ENCODE results near the gene ABTB2.
"Not testable (repeated sequence)": the region's sequence is repeated elsewhere in the genome, so short reads cannot be mapped to it uniquely, and the experiment has no call there.

The ABTB2 gene

GRCh38 chr11:34190192-34191139, 167.3 kb downstream of the ABTB2 start:
- no peak for DNase-seq (ENCODE audit: low read depth, low spot score)

DNA sequence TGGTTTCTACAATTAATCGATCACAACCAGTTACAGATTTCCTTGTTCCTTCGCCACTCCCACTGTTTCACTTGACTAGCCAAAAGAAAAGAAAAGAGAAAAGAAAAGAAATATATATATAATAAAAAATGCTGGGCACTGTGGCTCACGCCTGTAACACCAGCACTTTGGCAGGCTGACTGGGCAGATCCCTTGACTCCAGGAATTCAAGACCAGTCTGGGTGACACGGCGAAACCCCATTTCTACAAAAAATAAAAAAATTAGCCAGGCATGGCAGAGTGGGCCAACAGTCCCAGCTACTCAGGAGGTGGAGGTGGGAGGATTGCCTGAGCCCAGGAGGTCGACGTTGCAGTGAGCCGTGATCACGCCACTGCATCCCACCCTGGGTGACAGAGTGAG, 168.6 kb downstream of the ABTB2 start:
- DNase-seq (ENCODE audit: low read depth, low spot score) = no peak

- no peak for DNase-seq (ENCODE audit: low read depth, low spot score)
Measured at GRCh38 chr11:34188181-34188580, 169.6 kb downstream of the ABTB2 start.

DNA sequence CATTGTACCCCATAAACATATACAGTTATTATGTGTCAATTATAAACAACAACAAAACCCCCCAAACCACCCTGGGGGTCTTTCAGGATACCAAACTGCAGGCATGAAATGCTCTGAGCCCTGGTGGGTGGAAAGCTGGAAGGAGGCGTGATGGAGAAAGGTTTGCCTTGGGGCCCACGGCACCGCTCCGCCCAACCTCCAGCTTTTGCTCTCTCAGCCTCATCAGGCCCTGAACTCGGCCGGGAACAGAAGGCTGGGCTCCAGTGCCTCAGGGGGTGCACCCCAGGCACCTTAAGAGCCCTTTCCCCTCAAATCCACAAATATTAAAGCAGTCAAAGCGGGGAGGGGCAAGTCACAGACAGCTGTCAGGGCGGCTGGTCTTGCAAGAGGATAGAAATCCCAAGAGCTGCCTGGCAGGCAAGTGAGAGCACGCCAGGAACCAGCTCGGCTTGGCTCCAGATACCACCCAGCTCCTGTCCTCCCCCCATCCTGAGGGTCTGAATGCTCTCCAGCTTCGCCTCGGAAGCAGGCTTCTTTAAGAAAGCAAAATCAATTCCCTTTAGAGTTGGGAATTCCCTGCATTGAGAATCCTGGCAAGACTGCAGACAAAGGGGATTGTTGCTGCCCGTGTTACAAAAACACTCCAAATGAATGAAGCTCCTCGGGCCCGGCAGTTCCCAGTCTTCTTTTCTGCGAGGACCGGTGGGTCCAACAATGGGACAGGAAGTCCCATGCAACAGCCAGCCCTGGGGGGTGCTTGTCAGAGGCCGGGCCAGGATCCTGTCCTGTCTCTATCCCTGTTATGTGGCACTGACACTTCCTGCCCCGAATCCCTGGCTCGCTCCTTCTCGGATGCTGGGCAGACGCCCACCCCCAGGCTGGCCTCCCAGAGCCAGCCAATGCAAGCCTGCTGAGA, 171.6 kb downstream of the ABTB2 start:
- no peak for DNase-seq (ENCODE audit: low read depth, low spot score)

- DNase-seq (ENCODE audit: low read depth, low spot score) = no peak
Measured at GRCh38 chr11:34184505-34185015, 173.2 kb downstream of the ABTB2 start.

DNA sequence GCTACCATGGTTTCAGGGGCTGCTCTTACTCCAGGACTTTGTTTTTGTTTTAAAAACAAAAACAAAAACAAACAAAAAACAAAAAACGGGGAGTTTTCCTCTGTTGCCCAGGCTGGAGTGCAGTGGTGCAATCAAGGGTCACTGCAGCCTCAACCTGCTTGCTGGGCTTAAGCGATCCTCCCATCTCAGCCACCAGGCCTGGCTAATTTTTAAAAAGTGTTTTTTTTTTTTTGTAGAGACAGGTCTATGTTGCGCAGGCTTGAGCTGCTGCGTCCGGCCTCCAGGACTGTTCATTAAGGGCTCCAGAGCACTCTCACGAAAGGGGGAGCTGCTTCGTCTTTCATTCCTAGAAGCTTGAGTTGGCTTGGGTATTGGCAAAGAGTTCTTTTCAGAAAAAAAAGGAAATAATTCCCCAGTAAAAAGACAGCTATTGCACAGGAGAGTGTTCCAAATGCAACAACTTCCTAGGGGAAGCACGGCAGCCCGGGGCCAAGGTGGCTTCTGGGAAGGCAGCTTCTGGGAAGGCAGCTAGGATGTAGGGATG, 173.9 kb downstream of the ABTB2 start:
- DNase-seq (ENCODE audit: low read depth, low spot score) = no peak

DNA sequence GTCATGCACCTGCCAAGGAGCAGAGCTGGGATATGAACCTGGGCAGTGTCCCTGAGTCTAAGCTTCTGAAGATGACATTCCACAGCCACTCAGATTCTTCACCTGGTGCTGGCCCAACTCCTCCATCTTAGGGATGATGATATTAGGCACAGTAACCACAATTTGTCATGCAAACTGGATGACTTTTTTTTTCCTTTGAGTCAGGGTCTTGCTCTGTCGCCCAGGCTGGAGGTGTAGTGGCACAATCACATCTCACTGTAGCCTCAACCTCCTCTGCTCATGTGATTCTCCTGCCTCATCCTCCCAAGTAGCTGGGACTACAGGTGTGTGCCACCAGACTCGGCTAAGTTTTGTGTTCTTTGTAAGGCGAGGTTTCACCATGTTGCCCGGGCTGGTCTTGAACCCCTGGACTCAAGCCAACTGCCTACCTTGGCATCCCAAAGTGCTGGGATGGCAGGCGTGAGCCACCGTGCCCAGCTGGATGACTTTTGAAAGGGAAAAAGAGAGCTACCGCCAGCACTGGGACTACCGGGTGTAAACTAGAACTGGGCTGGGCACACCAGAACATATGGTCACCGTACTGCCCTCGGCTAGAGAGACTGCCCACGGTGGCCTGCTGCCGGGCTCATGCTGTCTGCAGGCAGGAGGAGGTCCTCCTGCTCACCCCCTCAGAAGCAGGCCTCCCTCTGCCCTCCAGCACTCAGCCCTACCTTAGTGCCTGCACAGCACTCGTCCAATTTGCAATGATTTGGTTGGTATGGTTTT, 174.7 kb downstream of the ABTB2 start:
- no peak for DNase-seq (ENCODE audit: low read depth, low spot score)

DNA sequence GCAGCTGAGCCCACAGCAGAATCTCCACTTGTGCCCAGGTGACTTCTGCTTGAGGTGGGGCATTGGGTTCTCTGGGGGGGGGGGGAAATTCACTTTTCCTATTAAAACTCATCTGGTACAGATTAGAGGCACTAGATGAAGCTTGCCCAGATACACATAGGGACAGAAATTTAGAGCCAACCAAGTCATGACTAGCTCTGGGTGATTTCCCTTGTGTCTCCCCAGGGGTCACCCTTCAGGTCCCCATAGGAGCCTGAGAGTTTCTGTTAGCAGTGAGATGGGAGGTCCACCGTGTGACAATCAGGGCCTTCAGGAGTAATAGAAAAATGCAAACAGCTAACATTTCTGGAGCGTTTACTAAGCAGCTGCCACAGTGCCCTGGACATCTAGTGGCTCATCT, 175.4 kb downstream of the ABTB2 start:
- DNase-seq (ENCODE audit: low read depth, low spot score) = no peak

- DNase-seq (ENCODE audit: low read depth, low spot score) = no peak
Measured at GRCh38 chr11:34181856-34182405, 175.9 kb downstream of the ABTB2 start.

DNA sequence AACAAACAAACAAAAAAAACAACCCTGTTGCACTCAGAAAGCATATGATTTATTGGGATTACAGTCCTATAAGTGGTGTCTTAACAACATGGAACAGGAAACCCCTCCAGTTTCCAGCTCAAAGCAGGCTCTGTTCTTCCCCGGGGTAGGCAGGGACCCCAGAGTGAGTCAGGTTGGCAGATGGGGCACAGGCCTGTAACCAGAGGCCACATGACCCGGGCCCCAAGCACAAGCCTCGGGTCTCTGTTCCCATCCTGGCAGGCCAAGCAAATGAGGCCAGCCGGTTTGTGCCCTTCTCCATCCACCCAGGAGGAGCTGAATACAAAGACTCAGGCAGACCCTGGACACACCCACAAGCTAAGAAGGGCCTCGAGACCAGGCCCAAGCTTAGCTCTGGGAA, 176.6 kb downstream of the ABTB2 start:
- DNase-seq (ENCODE audit: low read depth, low spot score) = no peak

DNA sequence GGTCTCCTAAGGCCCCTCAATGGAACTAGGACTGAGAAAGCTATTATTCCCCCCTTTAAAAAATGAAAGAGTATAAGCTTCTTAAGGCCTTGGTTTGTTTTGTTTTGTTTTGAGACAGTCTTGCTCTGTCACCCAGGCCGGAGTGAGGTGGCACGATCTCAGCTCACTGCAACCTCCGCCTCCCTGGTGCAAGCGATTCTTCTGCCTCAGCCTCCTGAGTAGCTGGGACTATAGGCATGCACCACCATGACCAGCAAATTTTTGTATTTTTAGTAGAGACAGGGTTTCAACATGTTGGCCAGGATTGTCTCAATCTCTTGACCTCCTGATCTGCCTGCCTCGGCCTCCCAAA, 177.0 kb downstream of the ABTB2 start:
- not testable (repeated sequence) for DNase-seq (ENCODE audit: low read depth, low spot score)

DNA sequence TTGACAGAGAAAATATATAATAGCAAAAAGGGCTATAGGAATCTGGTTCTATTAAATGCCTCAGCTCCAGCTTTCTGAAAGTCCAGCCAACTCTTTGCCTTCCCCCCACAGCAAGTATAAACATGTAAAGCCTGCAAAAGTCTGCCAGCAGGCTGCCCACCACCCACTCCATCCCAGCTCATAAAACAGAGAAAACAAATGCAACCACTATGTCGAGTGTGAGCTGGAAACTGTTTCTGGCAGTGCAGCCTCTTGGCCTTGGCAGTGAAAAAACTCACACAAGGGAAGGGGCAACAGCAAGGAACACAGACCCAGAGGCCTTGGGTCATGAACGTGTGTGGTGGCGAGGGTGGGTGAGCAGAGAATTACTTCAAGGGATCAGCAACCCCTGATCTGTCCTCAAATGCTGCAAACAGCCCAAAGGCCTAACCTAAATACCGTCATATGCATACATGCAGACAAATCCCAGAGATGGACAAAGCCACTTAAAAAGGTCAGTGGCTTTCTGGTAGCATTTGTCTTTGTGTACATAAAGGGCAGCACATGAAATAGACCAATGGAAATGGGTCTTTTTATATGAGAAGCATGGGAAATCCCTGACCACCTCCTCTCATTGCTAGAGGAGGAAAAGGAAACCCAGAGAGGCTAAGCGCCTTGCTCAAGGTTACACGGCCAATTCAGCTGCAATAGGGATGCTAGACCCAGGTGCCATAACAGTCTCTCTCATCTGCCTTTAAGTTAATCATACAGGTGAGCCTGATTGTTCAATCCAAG, 177.6 kb downstream of the ABTB2 start:
- DNase-seq (ENCODE audit: low read depth, low spot score) = no peak

DNA sequence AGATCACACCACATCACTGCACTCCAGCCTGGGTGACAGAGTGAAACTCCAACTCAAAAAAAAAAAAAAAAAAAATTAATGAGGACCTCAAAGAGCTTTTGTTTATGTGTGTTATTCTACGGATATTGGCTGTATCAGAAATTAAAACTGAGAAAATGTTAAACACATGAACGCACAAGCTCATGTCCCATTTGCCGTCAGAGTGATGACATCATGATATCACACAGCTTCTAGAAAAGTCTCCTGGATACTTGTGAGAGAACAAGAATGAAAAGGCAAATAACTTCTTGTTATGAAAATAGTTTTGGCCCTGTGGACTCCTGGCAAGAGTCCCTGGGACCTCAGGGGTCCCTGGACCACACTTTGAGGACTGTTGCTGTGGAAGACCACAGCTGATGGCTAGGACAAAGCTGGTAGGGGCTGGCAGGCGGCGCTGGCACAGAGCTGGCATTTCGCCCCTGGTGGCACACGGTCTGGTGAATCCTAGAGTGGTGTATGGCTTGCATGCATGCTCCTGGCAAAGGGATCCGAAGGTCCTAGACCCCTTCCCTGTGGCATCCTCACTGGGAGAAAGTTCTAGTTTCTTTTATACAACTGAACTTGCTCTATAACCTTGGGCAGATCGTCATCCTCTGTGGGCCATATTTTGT, 178.7 kb downstream of the ABTB2 start:
- DNase-seq (ENCODE audit: low read depth, low spot score) = no peak

DNA sequence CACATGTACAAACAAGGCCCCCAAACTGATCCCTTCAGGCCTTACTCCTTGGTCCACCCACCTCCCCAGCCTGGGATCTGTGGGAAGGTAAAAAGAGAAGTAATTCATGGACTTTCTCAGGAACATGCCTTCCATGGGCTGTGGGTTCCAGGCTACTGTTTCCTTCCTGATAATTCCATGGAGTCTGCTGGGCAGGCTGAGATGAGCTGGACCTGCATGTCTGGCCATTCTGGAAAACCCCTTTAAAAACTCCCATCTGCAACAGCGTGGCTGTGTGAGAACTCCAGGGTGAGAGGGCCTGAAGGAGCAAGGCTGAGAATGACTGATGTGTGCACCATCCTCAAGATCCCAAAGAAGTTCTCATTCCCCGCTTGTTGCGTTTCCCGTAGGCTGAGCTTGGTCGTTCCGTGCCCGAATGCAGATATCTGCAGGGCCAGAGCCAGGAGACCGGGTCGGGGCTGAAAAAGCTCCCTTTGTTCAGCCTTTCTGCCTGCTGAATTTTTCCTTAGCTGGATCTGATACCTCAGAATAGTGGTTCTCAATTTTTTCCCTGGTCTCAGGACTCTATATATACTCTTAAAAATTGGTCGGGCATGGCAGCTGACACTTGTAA, 179.5 kb downstream of the ABTB2 start:
- no peak for DNase-seq (ENCODE audit: low read depth, low spot score)

DNA sequence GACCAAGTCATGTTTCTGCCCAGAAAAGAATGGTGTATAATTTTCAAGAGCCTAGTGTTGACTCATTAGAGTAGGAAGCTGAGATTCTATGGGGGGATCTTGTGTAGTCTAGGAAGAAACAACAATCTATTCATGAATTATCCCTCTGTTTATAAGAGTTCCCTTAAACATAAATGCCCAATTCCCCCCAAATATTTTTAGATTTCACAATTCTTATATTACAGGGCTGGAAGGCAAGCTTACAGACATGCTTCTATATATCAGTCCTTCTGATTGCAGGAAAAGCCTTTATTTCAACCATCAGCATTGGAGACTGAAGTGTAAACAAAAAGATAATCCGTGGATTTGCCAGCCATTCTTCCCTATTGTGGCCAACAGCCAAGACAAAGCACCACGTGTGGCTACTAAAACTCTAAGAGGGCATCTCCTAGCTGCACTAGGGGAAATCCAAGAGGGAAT, 181.0 kb downstream of the ABTB2 start:
- no peak for DNase-seq (ENCODE audit: low read depth, low spot score)

GRCh38 chr11:34175284-34176019, 182.4 kb downstream of the ABTB2 start:
- DNase-seq (ENCODE audit: low read depth, low spot score) = no peak

DNA sequence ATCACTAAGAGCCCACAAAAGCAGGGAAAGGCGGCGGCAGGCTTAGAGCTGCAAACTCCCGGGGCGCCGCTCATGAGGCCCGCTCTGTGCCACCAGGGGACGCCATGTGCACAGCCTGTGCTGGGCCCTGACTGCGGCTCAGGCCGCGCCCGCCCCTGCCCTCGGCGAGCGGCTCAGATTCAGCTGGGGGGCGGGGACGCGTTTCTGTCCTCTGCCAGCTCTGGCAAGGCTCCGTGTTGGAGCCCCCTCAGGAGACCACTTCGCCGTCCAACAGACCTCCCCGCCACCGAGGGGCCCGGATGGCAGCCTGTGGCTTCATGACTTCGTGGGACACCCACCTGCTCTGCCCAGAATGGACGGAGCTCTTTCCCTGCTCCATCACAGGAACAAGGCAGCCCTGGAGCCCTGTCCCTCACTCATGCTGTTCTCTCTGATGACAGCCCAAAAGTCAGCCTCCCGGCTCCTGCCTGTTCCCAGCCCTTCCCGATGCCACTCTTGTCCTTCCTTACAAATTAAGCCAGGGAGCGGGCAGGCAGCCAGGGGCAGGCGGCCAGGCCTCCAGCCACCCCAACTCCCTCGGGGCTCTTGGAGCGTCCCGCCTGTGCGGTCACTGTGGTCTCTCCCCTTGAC, 183.3 kb downstream of the ABTB2 start:
- peak; percentile 31 for DNase-seq (ENCODE audit: low read depth, low spot score)

DNA sequence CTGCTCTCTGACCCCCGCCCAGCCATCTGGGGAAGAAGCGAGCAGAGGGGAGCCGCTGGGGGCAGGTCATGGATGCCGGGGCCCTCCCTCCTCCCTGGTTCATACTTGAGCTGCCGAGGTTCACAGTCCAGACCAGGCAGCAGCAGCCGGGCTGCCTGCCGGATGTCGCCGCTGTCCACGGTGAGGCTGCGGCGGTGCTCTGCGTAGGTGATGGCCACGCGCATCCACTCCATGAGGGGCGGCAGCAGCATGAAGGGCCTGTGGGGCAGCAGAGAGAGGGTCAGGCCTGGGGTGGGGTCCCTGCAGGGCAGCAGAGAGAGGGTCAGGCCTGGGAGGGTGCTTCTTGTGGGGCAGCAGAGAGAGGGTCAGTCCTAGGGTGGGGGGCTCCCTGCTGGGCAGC, 184.8 kb downstream of the ABTB2 start:
- DNase-seq (ENCODE audit: low read depth, low spot score) = no peak

Data from smooth muscle cell of the brain vasculature (primary cell).